Activated B cell treated with CpG ODN at 0.5 μM for 24 hours (primary cell): ENCODE measurements around the gene TANGO2. TPM values are rescaled to one million over a fixed set of nuclear protein-coding genes. Genes with fewer than 3 reads are reported as not detected.

ENCODE experiments used
- ATAC-seq: fragments of 200-7000 bp; cut with Tn5 transposase; one replicate; pipeline ENCODE4 v1.10.0; 2021; ENCODE audit warnings: low read depth, mild to moderate bottlenecking, moderate library complexity
- CTCF ChIA-PET: fragments of 350-600 bp; sonication (Branson Sonifier 250); formaldehyde crosslinking; loops from one replicate; lab custom pipeline; 2021; ENCODE audit warnings: antibody characterized with exemption; lab: Charles Lee
- POLR2A ChIA-PET: fragments of 350-600 bp; sonication (Branson Sonifier 250); formaldehyde crosslinking; loops from one replicate; lab custom pipeline; 2021; ENCODE audit warnings: antibody characterized with exemption; lab: Charles Lee
- DNase-seq: peaks from one replicate; pipeline ENCODE4 v3.0.0; 2022
- H3K27ac Mint-ChIP-seq: one replicate; pipeline ENCODE4 v1.8.0; 2020; ENCODE audit warnings: mixed read lengths
- H3K27me3 Mint-ChIP-seq: one replicate; pipeline ENCODE4 v1.8.0; 2021; ENCODE audit warnings: mixed read lengths
- H3K36me3 Mint-ChIP-seq: one replicate; pipeline ENCODE4 v1.8.0; 2021; ENCODE audit warnings: low read depth, mixed read lengths
- H3K4me1 Mint-ChIP-seq: one replicate; pipeline ENCODE4 v1.8.0; 2021; ENCODE audit warnings: mixed read lengths
- H3K4me3 Mint-ChIP-seq: one replicate; pipeline ENCODE4 v1.8.0; 2020; ENCODE audit warnings: mild to moderate bottlenecking, mixed read lengths
- H3K9me3 Mint-ChIP-seq: one replicate; pipeline ENCODE4 v1.8.0; 2020; ENCODE audit warnings: mixed read lengths
- intact Hi-C: fragments of 100-400 bp; cut with micrococcal nuclease; formaldehyde crosslinking; loops from one replicate; pipeline ENCODE4 v1.15.1; 2024
- total RNA-seq: library from RNA; stranded (reverse); gene quantifications from 2 replicates; pipeline ENCODE4 v1.2.3, GENCODE V29; 2022
- TF ChIP-seq, protein P1 (sequence below): fragments of 200-600 bp; IDR thresholded peaks from one replicate; pipeline ENCODE4 v1.8.0; 2022; ENCODE audit warnings: antibody characterized with exemption, mild to moderate bottlenecking

Gene TANGO2
- total RNA-seq, 1 donor from 2014 or later, result 47.2 TPM

DNA sequence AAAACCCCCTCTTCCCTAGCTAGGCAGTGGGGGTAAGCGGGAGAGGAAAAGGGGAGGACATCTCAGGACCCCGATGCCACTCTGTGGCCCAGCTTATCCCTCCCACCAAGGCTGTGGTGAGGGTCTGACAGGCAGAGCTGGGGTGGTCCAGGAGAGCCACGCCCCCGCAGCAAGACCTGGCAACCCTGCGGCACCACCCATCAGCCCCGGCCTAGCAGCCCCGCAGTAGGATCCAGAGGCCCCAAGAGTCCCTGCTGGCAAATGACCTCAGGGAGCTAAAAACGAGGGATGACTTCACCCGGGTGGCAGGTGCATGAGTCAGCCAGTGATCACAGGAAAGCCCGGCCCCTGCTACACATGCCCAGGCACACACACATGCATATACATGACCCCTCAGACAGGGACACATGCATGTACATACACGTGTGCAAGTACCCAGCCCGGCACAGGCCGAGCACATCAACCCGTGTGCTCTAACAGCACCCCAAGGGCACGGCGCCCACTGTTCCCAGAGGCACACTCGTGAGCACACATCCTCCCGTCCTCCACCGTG, 36.6 kb upstream of the TANGO2 start:
- intact Hi-C loops, result no loop called here
- H3K9me3 Mint-ChIP-seq, result no peaks in the 10 kb centered on the region
- CTCF ChIA-PET, result interaction anchor here (1.3 kb wide), 1 partner anchor 14 kb away, joined by 3 read pairs; no protein-coding TSS in a partner anchor
- peaks cover 8% of the 10 kb centered on the region for H3K4me1 Mint-ChIP-seq
- TF ChIP-seq, protein P1, sequence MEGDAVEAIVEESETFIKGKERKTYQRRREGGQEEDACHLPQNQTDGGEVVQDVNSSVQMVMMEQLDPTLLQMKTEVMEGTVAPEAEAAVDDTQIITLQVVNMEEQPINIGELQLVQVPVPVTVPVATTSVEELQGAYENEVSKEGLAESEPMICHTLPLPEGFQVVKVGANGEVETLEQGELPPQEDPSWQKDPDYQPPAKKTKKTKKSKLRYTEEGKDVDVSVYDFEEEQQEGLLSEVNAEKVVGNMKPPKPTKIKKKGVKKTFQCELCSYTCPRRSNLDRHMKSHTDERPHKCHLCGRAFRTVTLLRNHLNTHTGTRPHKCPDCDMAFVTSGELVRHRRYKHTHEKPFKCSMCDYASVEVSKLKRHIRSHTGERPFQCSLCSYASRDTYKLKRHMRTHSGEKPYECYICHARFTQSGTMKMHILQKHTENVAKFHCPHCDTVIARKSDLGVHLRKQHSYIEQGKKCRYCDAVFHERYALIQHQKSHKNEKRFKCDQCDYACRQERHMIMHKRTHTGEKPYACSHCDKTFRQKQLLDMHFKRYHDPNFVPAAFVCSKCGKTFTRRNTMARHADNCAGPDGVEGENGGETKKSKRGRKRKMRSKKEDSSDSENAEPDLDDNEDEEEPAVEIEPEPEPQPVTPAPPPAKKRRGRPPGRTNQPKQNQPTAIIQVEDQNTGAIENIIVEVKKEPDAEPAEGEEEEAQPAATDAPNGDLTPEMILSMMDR, result no peak
- H3K27ac Mint-ChIP-seq, result no peak overlapping the region
- no peak overlapping the region for H3K4me3 Mint-ChIP-seq
- DNase-seq (no peak), ATAC-seq (no peak)
- no peaks in the 10 kb centered on the region for H3K36me3 Mint-ChIP-seq
- peaks cover 2% of the 10 kb centered on the region for H3K27me3 Mint-ChIP-seq
- POLR2A ChIA-PET, result no interaction called here

DNA sequence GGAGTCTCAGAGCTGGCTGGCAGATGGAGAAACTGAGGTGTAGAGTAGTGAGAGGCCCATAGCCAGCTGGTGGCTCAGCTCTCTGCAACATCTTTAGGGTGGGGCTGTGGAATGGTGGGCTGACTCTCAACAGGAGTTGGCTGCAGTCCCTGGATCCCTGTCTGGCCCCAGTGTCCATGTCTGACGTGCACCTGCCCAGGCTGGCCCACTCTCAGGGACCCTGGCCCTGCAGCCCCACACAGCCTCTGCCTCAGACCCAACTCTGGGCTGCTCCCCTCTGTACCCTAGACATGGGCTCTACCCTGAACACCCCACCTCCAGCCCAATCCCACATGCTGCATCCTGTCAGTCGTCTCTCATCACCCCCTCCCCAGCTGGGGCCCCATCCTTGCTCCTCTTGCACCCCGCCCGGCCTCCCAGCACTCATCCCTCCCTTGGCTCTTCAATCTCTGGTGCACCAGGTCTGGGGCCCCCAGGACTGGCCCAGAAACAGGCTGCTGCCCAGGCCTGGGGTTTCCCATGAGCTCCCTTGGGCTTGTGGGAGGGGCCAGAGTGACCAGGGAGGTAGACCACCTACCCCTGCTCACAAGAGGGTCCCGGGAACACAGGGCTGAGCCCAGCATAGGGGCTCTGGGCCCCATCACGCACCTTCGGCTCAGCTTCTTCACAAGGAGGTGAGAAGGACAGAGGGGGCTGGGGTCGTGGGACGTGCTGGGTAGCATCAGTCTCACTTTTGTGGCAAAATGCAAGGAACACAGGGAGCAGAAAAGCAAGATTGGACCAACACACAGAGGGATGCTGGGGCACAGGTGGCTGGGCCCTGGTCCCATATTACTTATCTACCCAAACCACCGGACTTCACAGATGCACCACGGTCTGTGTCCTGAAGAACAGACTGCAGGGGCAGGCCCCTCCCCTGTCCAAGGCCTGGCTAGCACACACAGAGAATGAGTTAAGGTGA, 35.8 kb upstream of the TANGO2 start:
- ATAC-seq (no peak), DNase-seq (no peak)
- TF ChIP-seq, protein P1, result no peak
- peaks cover 2% of the 10 kb centered on the region for H3K27me3 Mint-ChIP-seq
- no peaks in the 10 kb centered on the region for H3K36me3 Mint-ChIP-seq
- ChIA-PET POLR2A (interaction anchor here (1.1 kb wide), 1 partner anchor 15 kb away, joined by 3 read pairs; no protein-coding TSS in a partner anchor), CTCF (interaction anchor here (1.3 kb wide), 1 partner anchor 15 kb away, joined by 3 read pairs; no protein-coding TSS in a partner anchor)
- intact Hi-C loops, result no loop called here
- H3K27ac Mint-ChIP-seq, result no peak overlapping the region
- no peaks in the 10 kb centered on the region for H3K9me3 Mint-ChIP-seq
- H3K4me1 Mint-ChIP-seq, result peaks cover 8% of the 10 kb centered on the region
- H3K4me3 Mint-ChIP-seq, result no peak overlapping the region

DNA sequence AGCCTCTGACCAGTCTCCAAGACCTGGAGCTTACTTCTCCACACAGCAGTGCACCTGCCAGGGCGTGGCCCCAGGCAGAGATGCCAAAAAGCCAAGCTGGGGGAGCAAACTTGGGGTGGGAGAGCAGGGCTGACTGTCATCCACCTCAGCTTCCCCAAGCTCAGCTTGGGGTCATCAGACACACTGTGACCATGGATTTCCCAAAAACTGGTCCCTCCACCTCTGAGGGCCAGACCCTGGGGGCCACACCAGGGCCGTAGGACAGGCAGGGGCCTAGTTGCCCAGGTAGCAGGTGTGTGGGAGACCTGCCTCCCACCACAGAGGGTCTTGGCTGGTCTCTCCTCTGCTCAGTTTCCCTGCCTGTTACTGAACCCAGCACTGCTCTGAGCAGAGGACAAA, 34.9 kb upstream of the TANGO2 start:
- intact Hi-C loops, result loop anchor here (2.0 kb wide), 1 partner anchor 31 kb away; the partner anchor contains the start of gene ARVCF
- Mint-ChIP-seq H3K4me1 (peaks cover 8% of the 10 kb centered on the region), H3K36me3 (no peaks in the 10 kb centered on the region), H3K27me3 (peaks cover 2% of the 10 kb centered on the region), H3K9me3 (no peaks in the 10 kb centered on the region), H3K4me3 (peak overlapping the region; percentile 57), H3K27ac (no peak overlapping the region)
- no peak for DNase-seq
- TF ChIP-seq, protein P1, result no peak
- ChIA-PET CTCF (no interaction called here), POLR2A (interaction anchor here (1.1 kb wide), 1 partner anchor 16 kb away, joined by 3 read pairs; no protein-coding TSS in a partner anchor)
- no peak for ATAC-seq

DNA sequence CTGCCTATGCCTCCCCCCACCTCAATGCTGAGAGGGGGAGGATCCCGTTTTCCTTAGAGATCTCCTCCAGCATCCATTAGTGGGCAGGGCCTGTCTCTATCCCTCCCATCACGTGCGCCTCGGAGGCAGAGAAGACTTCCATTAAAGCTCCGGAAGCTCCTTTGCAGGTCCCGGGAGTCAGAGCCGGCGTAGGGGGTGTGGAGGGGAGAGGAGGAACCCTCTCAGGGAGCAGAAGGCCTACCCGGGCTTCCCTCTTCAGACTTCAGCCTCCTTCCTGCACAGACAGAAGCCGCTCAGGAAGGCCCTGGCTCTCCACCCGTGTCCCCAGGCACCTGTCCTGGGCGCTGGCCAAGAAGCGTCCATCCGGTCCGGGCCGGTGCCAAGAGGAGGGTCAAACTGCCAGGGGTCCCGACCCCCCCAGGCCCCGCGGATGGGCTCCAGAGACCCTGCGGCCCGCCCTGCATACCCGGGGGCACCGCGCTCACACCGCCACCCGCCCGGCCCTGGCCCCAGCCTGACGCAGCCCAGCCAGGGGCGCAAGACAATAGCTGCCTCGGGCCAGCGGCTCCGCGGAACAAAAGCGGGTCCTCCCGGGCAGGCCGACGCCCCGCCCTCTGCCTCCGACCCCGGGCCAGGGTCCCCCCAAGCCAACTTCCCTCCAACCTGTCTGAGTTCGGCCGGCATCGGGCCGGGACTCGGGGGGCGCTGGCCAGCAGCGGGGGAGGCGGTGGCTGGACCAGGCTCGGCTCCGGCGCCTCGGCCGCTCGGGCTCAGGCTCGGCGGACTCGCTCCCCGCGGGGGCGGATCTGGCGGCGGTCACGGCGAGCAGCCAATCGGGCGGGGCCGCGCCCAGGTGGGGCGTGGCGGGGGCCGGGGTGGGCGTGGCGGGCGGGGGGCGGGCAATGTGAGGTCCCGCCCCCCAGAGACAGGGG, 34.2 kb upstream of the TANGO2 start:
- Mint-ChIP-seq H3K27me3 (peaks cover 2% of the 10 kb centered on the region), H3K27ac (no peak overlapping the region), H3K36me3 (no peaks in the 10 kb centered on the region), H3K9me3 (no peaks in the 10 kb centered on the region), H3K4me1 (peaks cover 8% of the 10 kb centered on the region), H3K4me3 (peak overlapping the region; percentile 57)
- peak; percentile 72 for DNase-seq
- intact Hi-C loops, result loop anchor here (2.0 kb wide), 1 partner anchor 30 kb away; the partner anchor contains the start of gene ARVCF
- CTCF ChIA-PET, result no interaction called here
- ATAC-seq, result peak; percentile 96
- POLR2A ChIA-PET, result no interaction called here
- TF ChIP-seq, protein P1, result no peak
